HTR-8/SVneo (cell line): ENCODE measurements around the gene DCTN2.

Source experiments
- DNase-seq: peaks from one replicate; pipeline ENCODE4 v3.0.0; 2011; ENCODE audit warnings: low spot score, mixed read lengths; ENCODE audit not compliant: insufficient read length
- FAIRE-seq: peaks from 2 replicates; lab custom pipeline; 2011; peaks lifted over from hg19 to GRCh38; lab: Jason Lieb, UNC

DCTN2 gene

GRCh38 chr12:57550641-57551549 is 3.9 kb upstream of the DCTN2 start:
- DNase-seq (no peak), FAIRE-seq (no peak)

- DNase-seq, result peak; percentile 79
- FAIRE-seq, result no peak
These were observed 3.1 kb upstream of the DCTN2 start, which contains the start of gene KIF5A for GRCh38 chr12:57549909-57550640. KIF5A (plus strand) TSS chr12:57550044; CDS start chr12:57550272, 228 bp downstream.

GRCh38 chr12:57549203-57549908 is 2.4 kb upstream of the DCTN2 start:
- FAIRE-seq (no peak), DNase-seq (no peak)

- FAIRE-seq, result no peak
- DNase-seq, result no peak
These were observed 1.5 kb upstream of the DCTN2 start for GRCh38 chr12:57548488-57548887.

- FAIRE-seq (no peak), DNase-seq (no peak)
These were observed 972 bp upstream of the DCTN2 start for GRCh38 chr12:57548013-57548315.

- DNase-seq, result no peak
- FAIRE-seq, result no peak
These were observed 458 bp upstream of the DCTN2 start for GRCh38 chr12:57547288-57548012.

GRCh38 chr12:57545809-57546437 is 1.1 kb downstream of the DCTN2 start:
- FAIRE-seq (no peak), DNase-seq (no peak)

GRCh38 chr12:57543581-57543980 is 3.4 kb downstream of the DCTN2 start:
- no peak for DNase-seq
- no peak for FAIRE-seq

- FAIRE-seq, result no peak
- DNase-seq, result no peak
These were observed 5.3 kb downstream of the DCTN2 start for GRCh38 chr12:57541717-57542116.

- DNase-seq (no peak), FAIRE-seq (no peak)
These were observed 6.0 kb downstream of the DCTN2 start for GRCh38 chr12:57541001-57541400.

- FAIRE-seq (no peak), DNase-seq (no peak)
These were observed 7.7 kb downstream of the DCTN2 start for GRCh38 chr12:57539134-57539768.

GRCh38 chr12:57536597-57536942 is 10.4 kb downstream of the DCTN2 start:
- FAIRE-seq (no peak), DNase-seq (no peak)

GRCh38 chr12:57535764-57536596 is 11.0 kb downstream of the DCTN2 start:
- FAIRE-seq, result no peak
- DNase-seq, result no peak

- no peak for DNase-seq
- no peak for FAIRE-seq
These were observed 11.9 kb downstream of the DCTN2 start for GRCh38 chr12:57534991-57535543.

- DNase-seq (no peak), FAIRE-seq (no peak)
These were observed 12.7 kb downstream of the DCTN2 start for GRCh38 chr12:57534250-57534649.

- FAIRE-seq (no peak), DNase-seq (no peak)
These were observed 13.9 kb downstream of the DCTN2 start for GRCh38 chr12:57533108-57533507.

GRCh38 chr12:57531836-57532235 is 15.2 kb downstream of the DCTN2 start:
- DNase-seq (no peak), FAIRE-seq (no peak)

- DNase-seq (no peak), FAIRE-seq (no peak)
These were observed 16.4 kb downstream of the DCTN2 start for GRCh38 chr12:57530396-57531142.
